A549 (cell line): ENCODE data around the gene PHF20.

Experiments used
- CTCF ChIP-seq: fragments of >200 bp; sonication (Bioruptor Twin); formaldehyde crosslinking; IDR thresholded peaks from 3 replicates; pipeline ENCODE4 v1.5.1; 2016
- HOXB13 ChIP-seq: fragments of 250-450 bp; sonication (Bioruptor Pico); IDR thresholded peaks from 2 replicates; pipeline ENCODE4 v1.5.0; 2020; ENCODE audit warnings: low read depth, mild to moderate bottlenecking, moderate library complexity
- JUNB ChIP-seq: fragments of >200 bp; sonication (Bioruptor Twin); formaldehyde crosslinking; IDR thresholded peaks from 2 replicates; pipeline ENCODE4 v1.6.1; 2016
- MAZ ChIP-seq: fragments of 150-350 bp; IDR thresholded peaks from 2 replicates; pipeline ENCODE4 v1.6.1; 2014; ENCODE audit warnings: antibody characterized with exemption, low read depth, low read length, borderline replicate concordance
- MYC ChIP-seq: IDR thresholded peaks from 2 replicates; pipeline ENCODE4 v1.6.1; 2012; ENCODE audit warnings: mild to moderate bottlenecking, inconsistent platforms, low read length, improper control_type of control experiment, borderline replicate concordance
- POLR2A ChIP-seq: IDR thresholded peaks from 2 replicates; pipeline ENCODE4 v1.6.1; 2012; ENCODE audit warnings: mild to moderate bottlenecking, low read length
- RAD21 ChIP-seq, 2 experiments: fragments of >200 bp in 1 of 2; sonication (Bioruptor Twin) in 1 of 2; formaldehyde crosslinking in 1 of 2; IDR thresholded peaks in 1 of 2; conservative IDR thresholded peaks in 1 of 2; 2 replicates in 1 of 2; 3 replicates in 1 of 2; pipeline ENCODE4 v1.6.1; 2012 to 2018; ENCODE audit warnings: inconsistent platforms in 1 of 2
- RFX5 ChIP-seq: fragments of 450-650 bp; IDR thresholded peaks from 2 replicates; pipeline ENCODE4 v1.7.1; 2014; ENCODE audit warnings: antibody characterized with exemption, mild to moderate bottlenecking, moderate library complexity
- RNF2 ChIP-seq: fragments of 200-600 bp; sonication (generic); IDR thresholded peaks from 2 replicates; pipeline ENCODE4 v1.6.1; 2016; ENCODE audit warnings: low read depth, mild to moderate bottlenecking, antibody characterized with exemption, moderate library complexity, borderline replicate concordance
- TF ChIP-seq, protein P1 (sequence below): IDR thresholded peaks from 2 replicates; pipeline ENCODE4 v1.6.1; 2012

DNA sequence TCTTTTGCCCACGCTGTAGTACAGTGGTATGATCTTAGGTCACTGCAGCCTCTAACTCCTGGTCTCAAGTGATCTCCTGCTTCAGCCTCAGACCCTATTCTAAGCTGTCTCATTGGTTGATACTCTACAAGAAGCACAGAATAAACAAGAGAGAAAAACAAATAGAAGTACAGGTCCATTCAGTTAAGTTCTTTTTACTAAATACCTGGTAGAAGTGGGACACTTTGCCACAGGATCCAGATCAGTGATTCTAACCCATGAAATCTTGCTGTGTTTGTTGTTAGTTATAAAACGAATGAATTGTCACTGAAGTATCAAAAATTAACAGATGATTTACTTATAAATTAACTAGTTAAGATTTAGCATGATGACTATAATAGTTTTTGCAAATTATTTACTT lies 105.8 kb downstream of the PHF20 start:
- no peak for TF ChIP-seq HOXB13
- TF ChIP-seq CTCF = no peak
- TF ChIP-seq MYC = no peak
- TF ChIP-seq MAZ = no peak
- no peak for TF ChIP-seq POLR2A
- no peak for TF ChIP-seq JUNB
- no peak for TF ChIP-seq RAD21 (conservative IDR thresholded peaks at IDR 0.05 in 1 of 2, IDR thresholded peaks at IDR 0.05 in 1 of 2)
- TF ChIP-seq, protein P1, sequence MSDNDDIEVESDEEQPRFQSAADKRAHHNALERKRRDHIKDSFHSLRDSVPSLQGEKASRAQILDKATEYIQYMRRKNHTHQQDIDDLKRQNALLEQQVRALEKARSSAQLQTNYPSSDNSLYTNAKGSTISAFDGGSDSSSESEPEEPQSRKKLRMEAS = no peak
- TF ChIP-seq RNF2 = no peak
- TF ChIP-seq RFX5 = no peak
